Ishikawa (cell line): Measurements from ENCODE around the gene CEP63.

Experiments
- CEBPB ChIP-seq: IDR thresholded peaks from 2 replicates; pipeline ENCODE4 v1.6.1; 2012
- CREB1 ChIP-seq: IDR thresholded peaks from 2 replicates; pipeline ENCODE4 v1.6.1; 2012; ENCODE audit warnings: low read depth
- EGR1 ChIP-seq: IDR thresholded peaks from 2 replicates; pipeline ENCODE4 v1.6.1; 2012
- EP300 ChIP-seq: IDR thresholded peaks from 2 replicates; pipeline ENCODE4 v1.6.1; 2012; ENCODE audit warnings: borderline replicate concordance
- FOXM1 ChIP-seq: IDR thresholded peaks from 2 replicates; pipeline ENCODE4 v1.6.1; 2012; ENCODE audit warnings: low read depth, borderline replicate concordance
- MAX ChIP-seq: IDR thresholded peaks from 2 replicates; pipeline ENCODE4 v1.6.1; 2012
- NFIC ChIP-seq: IDR thresholded peaks from 2 replicates; pipeline ENCODE4 v1.6.1; 2012
- RAD21 ChIP-seq: IDR thresholded peaks from 2 replicates; pipeline ENCODE4 v1.6.1; 2012; ENCODE audit warnings: low read depth
- TAF1 ChIP-seq: IDR thresholded peaks from 2 replicates; pipeline ENCODE4 v1.6.1; 2012; ENCODE audit warnings: low read depth, mild to moderate bottlenecking
- TCF12 ChIP-seq: IDR thresholded peaks from 2 replicates; pipeline ENCODE4 v1.6.1; 2012; ENCODE audit warnings: low read depth
- TEAD4 ChIP-seq: IDR thresholded peaks from 2 replicates; pipeline ENCODE4 v1.6.1; 2012
- YY1 ChIP-seq: IDR thresholded peaks from 2 replicates; pipeline ENCODE4 v1.6.1; 2012; ENCODE audit warnings: low read depth
- ZBTB7A ChIP-seq: IDR thresholded peaks from 2 replicates; pipeline ENCODE4 v1.6.1; 2012; ENCODE audit warnings: low read depth
- TF ChIP-seq, protein P1 (sequence below): IDR thresholded peaks from 2 replicates; pipeline ENCODE4 v1.6.1; 2012; ENCODE audit warnings: low read depth, mild to moderate bottlenecking
- TF ChIP-seq, protein P2 (sequence below): IDR thresholded peaks from 2 replicates; pipeline ENCODE4 v1.6.1; 2012

CEP63 gene

DNA sequence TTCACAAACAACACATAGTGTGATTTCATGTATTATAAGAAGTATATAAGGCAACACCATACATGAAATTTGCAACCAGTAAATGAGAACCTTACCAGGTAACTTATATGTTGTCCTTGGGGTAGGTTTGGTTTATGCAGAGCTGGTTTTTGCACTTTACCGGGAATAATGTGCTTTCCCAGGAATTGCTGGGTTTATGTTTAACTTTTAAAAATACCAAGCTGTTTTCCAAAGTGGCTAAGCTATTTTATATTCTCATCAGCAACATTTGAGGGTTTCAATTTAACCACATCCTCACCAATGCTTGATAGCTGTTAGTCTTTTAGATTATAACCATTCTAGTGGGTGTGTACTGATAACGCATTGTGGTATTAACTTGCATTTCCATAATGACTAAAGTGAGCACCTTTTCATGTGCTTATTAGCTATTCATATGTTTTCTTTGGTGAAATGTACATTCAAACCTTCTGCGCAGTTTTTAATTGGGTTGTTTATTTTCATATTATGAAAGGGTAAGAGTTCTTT is 93.3 kb downstream of the CEP63 start:
- no peak for TF ChIP-seq YY1
- no peak for TF ChIP-seq CEBPB
- TF ChIP-seq, protein P1, sequence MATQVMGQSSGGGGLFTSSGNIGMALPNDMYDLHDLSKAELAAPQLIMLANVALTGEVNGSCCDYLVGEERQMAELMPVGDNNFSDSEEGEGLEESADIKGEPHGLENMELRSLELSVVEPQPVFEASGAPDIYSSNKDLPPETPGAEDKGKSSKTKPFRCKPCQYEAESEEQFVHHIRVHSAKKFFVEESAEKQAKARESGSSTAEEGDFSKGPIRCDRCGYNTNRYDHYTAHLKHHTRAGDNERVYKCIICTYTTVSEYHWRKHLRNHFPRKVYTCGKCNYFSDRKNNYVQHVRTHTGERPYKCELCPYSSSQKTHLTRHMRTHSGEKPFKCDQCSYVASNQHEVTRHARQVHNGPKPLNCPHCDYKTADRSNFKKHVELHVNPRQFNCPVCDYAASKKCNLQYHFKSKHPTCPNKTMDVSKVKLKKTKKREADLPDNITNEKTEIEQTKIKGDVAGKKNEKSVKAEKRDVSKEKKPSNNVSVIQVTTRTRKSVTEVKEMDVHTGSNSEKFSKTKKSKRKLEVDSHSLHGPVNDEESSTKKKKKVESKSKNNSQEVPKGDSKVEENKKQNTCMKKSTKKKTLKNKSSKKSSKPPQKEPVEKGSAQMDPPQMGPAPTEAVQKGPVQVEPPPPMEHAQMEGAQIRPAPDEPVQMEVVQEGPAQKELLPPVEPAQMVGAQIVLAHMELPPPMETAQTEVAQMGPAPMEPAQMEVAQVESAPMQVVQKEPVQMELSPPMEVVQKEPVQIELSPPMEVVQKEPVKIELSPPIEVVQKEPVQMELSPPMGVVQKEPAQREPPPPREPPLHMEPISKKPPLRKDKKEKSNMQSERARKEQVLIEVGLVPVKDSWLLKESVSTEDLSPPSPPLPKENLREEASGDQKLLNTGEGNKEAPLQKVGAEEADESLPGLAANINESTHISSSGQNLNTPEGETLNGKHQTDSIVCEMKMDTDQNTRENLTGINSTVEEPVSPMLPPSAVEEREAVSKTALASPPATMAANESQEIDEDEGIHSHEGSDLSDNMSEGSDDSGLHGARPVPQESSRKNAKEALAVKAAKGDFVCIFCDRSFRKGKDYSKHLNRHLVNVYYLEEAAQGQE, result no peak
- TF ChIP-seq EGR1, result no peak
- no peak for TF ChIP-seq ZBTB7A
- no peak for TF ChIP-seq TAF1
- TF ChIP-seq EP300, result no peak
- no peak for TF ChIP-seq TEAD4
- no peak for TF ChIP-seq MAX
- TF ChIP-seq, protein P2, sequence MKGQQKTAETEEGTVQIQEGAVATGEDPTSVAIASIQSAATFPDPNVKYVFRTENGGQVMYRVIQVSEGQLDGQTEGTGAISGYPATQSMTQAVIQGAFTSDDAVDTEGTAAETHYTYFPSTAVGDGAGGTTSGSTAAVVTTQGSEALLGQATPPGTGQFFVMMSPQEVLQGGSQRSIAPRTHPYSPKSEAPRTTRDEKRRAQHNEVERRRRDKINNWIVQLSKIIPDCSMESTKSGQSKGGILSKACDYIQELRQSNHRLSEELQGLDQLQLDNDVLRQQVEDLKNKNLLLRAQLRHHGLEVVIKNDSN, result no peak
- no peak for TF ChIP-seq FOXM1
- no peak for TF ChIP-seq NFIC
- TF ChIP-seq TCF12, result no peak
- no peak for TF ChIP-seq RAD21
- no peak for TF ChIP-seq CREB1

DNA sequence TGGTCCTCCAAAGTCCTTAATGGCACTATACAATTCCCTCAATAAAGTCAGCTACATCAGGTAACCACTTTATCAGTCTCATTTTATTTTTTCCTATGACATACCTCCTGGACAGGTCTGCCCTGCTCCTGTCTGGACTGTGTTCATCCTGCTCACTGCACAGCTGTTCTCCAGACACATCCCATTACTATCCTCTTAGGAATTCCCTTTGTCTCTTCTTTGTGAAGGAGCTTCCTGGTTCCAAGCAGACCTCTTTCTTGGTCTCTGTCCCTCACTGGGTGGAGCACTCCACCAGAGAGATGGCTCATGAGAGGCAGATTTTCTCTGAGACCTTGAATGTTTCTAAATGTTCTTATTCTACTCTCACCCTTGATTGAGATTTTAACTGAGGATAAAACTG is 104.9 kb downstream of the CEP63 start:
- TF ChIP-seq EGR1 (no peak), ZBTB7A (no peak)

DNA sequence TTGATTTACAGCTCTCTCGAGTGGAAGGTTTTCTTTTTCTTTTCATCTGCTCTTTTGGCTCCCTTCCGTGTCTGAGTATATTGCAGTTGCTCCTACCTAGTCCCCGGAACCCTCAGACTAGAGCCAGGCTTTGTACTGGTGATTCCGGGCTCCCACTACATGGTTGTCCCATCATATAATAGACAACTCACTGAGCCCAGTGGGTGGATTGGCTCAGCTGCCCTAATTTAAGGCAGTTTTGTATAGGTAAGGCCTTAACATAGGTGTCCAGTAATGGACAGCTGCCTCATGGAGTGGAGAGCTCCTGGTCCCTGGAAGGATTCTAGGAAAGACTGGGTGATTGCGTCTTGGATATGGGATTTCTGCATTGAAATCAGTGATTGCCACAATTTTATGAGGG is 106.9 kb downstream of the CEP63 start:
- TF ChIP-seq YY1, result no peak
- no peak for TF ChIP-seq EGR1
- no peak for TF ChIP-seq EP300
- TF ChIP-seq, protein P2, result no peak

DNA sequence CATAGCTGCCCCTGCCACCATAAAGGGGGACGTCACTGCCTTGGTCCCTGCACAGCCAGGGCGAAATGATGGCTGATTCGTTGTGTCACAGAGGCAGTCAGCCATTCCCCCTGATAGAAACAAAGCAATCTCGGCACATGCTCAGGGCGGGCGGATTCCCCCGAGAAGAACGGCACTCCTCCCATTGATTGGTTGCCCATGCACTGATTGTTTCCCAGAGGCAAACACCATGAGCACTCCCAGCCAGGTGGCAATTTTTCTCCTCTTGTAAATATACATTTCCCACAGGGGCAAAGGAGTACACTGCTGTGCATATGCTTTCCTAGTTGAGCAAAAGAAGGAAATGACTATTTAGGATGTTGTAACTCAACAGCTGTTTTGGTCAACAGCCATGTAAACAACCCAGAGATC is 108.5 kb downstream of the CEP63 start:
- TF ChIP-seq YY1 (no peak), TCF12 (no peak), FOXM1 (no peak), TAF1 (no peak), EP300 (no peak), CREB1 (no peak), RAD21 (no peak), TEAD4 (no peak), MAX (no peak), ZBTB7A (no peak), NFIC (no peak), CEBPB (no peak)
- TF ChIP-seq, protein P1, result no peak
- TF ChIP-seq, protein P2, result no peak

DNA sequence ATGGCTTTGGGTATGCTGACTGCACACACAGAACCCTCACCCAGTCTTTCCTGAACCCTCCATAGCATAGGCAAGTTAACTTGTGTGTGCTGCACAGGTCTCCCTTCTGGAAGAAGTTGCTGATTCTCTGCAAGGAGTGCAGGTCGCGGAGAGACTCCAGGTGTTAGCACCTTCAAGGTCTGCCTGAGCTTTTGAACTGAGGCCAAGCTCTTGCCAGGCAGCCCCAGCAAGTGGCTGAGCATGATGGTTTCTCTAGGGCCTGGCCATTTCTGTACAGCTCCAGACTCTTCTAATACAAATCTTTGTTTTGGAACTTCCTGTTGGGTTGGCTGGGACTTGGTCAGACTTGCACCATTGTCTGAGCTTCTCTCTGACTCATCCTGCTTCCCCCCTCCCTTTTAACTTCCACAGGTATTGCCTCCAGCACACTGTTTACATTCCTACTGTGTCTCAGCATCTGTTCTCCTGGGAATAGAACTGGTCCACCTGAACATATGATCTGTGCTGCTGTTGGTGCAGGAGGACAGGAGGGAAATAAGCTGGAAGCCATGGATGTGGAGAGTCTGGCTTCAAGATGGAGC is 111.6 kb downstream of the CEP63 start:
- TF ChIP-seq TAF1 (no peak), ZBTB7A (no peak), FOXM1 (no peak), MAX (no peak), NFIC (no peak), RAD21 (no peak), CREB1 (no peak), CEBPB (no peak), EP300 (no peak), TCF12 (no peak)
- TF ChIP-seq, protein P1, result no peak
- TF ChIP-seq, protein P2, result no peak
